ENCODE data around the gene CRKL.

Gene CRKL

DNA sequence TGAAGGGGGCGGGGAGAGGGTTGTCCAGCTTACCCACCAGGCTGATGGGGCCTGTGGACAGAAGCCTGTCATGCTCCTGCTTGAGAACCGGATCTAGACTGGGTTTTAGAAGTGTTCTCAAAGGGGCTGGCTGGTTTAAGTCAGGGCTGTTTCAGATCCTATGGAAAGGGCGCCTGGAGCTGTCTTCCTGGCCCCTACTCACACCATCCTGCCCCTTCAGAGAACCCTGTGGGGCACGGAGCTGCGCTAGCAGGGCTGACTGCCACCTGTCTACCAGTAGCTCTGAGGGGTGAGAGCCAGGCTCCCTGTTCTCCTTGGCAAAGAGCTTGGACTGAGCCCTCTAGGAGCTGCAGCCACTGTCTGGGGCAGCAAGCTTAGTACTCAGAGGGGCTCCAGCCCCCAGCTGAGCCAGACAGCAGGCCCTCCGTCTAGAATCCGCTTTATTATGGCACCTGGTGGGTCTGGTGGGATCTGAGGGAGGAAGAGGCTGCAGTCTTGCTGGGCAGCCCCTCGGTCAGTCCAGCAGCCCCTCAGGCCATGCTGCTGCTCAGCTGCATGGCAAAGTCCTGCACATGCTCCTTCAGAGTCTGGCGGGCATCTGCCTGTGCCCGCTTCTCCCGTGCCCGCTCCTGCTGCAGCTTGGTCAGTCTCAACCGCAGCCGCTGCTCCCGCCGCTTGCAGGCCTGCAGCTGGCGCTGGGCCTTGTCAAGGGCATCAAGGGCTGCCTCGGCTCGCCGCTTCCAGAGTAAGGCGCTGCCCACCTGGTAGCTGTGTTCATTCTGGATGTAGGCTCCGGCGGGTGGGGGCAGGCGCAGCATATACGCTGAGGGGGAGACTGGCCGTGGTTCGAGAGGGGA, 82.4 kb downstream of the CRKL start:
- no peak for DNase-seq

DNA sequence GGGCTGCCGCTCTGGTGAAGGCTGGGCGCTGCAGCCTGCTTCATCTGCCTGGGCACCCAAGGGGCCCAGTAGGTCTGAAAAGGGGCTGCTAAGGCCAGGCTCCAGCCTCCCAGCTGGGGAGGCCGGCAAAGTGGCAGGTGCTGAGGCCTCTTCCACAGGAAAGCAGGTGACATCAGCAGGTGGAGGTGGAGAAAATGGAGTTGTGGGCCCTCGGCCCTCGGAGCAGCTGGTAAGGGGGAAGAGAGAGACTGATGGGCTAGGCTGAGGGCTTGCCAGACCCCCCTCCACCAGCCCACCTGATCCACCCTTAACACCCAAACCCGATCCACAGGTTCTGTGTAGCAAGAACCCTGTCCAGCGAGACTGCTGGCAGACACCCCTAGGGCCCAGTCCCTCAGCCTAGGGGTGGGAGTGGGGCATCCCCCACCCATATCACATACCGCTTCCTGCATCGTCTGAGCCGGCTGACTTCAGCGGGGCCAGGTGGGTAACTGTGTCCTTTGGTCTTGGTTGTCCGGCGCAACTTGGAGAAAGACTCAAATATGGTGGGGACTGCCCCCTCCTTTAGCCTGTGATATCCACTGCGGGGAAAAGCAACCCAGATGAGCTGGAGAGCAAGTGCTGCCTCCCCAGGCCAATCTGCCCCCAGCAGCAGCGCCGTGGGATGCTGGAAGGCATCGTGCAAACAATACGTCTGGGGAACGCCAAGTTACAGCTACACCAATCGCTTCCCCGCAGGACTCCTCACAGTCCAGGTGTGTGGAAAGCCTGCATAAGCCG, 83.2 kb downstream of the CRKL start:
- DNase-seq: no peak

DNA sequence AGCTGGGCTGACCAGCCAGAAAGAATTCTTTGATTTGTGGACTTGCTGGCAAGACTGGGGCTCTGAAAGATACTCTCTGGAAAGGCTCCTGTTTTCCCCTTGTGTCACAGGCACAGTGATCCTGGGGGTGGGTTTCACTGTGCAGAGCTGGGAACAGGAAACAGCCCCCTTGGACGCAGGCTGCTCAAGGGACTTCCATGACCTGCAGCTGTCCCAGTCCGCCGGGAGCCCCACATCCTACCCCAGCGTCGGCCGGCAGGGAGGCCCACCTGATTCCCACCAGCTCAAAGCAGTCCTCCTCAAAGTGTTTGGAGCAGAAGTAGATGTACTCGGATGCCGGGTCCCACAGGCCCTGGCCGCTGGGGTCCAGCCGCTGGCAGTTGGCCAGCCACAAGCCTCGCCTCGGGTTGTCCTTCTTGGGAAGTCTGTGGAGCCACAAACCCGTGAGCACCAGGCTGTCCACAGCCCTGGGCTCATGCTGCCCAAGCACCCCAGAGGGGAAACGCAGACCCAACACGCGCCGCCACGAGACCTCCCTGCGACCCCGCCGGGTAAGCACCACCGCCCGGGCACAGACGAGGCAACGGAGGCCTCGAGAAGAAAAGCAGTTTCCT, 83.9 kb downstream of the CRKL start:
- no peak for DNase-seq

DNA sequence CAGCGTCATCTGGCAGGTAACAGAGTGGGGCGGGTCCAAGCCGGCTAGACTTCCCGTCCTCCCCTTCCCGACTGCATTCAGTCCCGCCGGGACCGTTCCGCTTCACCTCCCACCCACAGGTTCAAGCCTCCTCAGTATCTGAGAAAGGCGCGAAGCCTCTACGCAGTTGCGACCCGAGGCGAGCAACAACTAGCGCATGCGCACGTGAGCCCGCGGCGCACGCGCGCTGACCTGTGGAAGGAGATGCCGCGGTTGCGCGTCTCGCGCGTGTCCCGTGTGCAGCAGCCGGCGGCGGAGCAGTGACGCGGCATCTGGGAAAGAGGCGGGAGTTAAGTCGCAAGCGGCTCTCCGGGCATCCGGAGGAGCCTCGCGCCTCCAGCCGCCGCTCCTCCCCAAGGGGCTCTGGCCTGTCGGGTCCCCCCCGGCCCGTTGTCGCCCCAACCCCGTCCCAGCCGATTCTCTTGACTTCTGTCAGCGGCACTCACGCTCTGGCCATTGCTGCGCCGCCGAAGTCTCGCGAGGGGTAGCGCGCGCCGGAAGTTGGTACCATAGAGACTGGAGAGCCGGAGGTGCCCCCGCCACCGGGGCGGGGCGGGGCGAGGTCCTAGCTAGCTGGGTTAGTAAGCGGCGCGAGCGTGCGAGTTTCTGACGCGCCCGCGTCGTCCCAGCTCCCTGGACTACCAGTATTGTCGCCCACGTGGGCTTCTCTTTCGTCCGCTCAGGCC, 84.6 kb downstream of the CRKL start, which contains the start of gene THAP7:
TSS of gene THAP7 (minus strand) at position 518 of the 725 bp plus-strand sequence. CDS start at position 311, 207 bp downstream.
- DNase-seq: peak; percentile 95
